T-helper 1 cell treated with Interleukin-12 subunit alpha and Interleukin-12 subunit beta and Interleukin-4 antibody, amounts not matched to agents 30 μg/mL and 1 μg/mL, for 36 hours (primary cell): Measurements from ENCODE around the gene LPP.

Experiments used
- H3K27ac Mint-ChIP-seq: one replicate; pipeline ENCODE4 v1.8.0; 2021; ENCODE audit warnings: mild to moderate bottlenecking, mixed read lengths
- H3K27me3 Mint-ChIP-seq: one replicate; pipeline ENCODE4 v1.8.0; 2021; ENCODE audit warnings: low read depth, mixed read lengths
- H3K36me3 Mint-ChIP-seq: one replicate; pipeline ENCODE4 v1.8.0; 2021; ENCODE audit warnings: low read depth, mixed read lengths
- H3K4me1 Mint-ChIP-seq: one replicate; pipeline ENCODE4 v1.8.0; 2021; ENCODE audit warnings: low read depth, mixed read lengths
- H3K4me3 Mint-ChIP-seq: one replicate; pipeline ENCODE4 v1.8.0; 2021; ENCODE audit warnings: mild to moderate bottlenecking, moderate library complexity, mixed read lengths
- H3K9me3 Mint-ChIP-seq: one replicate; pipeline ENCODE4 v1.8.0; 2021; ENCODE audit warnings: mixed read lengths

The LPP gene

DNA sequence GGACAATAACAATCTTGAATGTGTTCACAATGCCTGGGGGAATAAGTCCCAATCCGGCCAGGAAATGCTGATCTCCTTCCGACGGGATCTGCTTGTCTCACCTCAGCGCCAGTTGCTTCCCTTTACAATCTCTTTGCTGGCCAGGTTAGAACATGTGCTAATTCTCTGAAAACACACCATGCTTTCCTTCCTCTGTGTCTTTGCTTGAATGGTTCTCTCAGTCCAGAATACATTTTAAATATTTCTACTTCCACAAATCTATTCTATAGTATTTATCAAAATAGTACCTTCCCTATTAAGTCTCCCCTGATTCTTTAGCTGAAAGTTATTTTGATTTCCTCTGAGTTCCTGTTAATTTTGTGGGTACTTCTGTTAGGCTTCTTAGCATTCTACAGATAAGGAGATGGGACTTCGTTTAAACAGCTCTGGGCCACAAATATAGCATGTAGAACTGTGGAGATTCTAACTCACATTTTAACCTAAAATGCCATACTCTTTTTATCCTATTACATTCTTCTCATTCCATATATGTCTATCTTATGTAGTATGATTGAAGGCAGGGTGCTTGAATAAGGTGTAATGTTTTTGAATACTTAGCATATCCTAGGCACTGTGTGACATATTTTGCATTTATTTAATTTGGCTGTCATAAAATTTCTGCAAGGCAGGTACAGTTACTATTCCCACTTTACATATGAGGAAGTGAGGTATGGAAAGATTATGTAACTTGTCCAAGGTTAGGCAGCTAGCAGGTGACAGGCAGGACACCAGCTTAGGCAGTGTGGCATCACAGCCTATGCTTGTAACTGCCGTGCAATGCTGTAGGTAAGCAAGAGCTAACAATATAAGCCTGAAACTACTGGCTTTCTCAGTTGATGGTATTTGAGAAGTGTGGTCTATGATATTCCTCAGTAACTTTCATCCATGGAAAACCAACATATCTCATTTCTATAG lies 299.8 kb downstream of the LPP start:
- Mint-ChIP-seq H3K27me3 (no peaks in the 10 kb centered on the region), H3K4me1 (peaks cover 2% of the 10 kb centered on the region), H3K4me3 (no peak overlapping the region), H3K36me3 (peaks cover 4% of the 10 kb centered on the region), H3K9me3 (no peaks in the 10 kb centered on the region), H3K27ac (no peak overlapping the region)

DNA sequence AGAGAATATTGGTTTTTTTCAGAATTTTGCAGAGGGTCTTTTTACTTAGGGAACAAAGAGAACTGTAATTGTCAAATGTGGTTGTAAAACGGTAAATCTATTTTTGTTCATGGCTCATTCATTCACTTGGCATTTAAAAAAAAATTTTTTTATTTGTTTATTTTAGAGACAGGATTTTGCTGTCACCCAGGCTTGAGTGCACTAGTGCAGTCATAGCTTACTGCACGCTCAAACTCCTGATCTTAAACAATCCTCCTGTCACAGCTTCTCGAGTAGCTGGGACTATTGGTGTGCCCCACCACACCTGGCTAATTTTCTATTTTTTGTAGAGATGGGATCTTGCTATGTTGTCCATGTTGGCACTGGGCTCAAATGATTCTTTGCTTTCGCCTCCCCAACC lies 301.8 kb downstream of the LPP start:
- no peaks in the 10 kb centered on the region for H3K9me3 Mint-ChIP-seq
- H3K36me3 Mint-ChIP-seq, result peaks cover 7% of the 10 kb centered on the region
- H3K4me1 Mint-ChIP-seq, result peaks cover 3% of the 10 kb centered on the region
- H3K4me3 Mint-ChIP-seq, result no peak overlapping the region
- H3K27me3 Mint-ChIP-seq, result no peaks in the 10 kb centered on the region
- H3K27ac Mint-ChIP-seq, result no peak overlapping the region

GRCh38 chr3:188458756-188459155 lies 304.8 kb downstream of the LPP start:
- Mint-ChIP-seq H3K27me3 (no peaks in the 10 kb centered on the region), H3K36me3 (peaks cover 3% of the 10 kb centered on the region), H3K9me3 (no peaks in the 10 kb centered on the region), H3K4me1 (peaks cover 1% of the 10 kb centered on the region), H3K4me3 (no peak overlapping the region), H3K27ac (no peak overlapping the region)

DNA sequence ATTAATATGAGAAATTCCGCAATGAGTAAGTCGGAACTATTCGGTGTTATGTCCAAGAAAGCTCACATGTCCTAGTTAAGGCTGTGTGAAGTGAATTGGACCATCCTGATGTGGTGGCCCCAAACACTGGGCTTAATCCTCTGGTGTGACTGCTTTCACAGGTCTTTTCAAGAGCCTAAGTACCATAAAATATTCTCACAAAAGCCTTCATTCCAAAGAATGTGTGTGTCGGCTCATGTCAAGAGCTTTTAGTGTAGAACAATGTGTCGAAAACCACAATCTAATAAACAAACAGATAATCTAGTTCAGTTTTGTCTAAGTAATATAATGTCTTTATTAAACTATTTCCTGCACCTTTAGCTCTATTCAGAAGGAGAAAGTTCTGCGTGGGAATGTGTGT lies 311.4 kb downstream of the LPP start:
- H3K4me1 Mint-ChIP-seq, result no peaks in the 10 kb centered on the region
- H3K9me3 Mint-ChIP-seq, result peaks cover 7% of the 10 kb centered on the region
- H3K27ac Mint-ChIP-seq, result no peak overlapping the region
- H3K4me3 Mint-ChIP-seq, result no peak overlapping the region
- peaks cover 9% of the 10 kb centered on the region for H3K36me3 Mint-ChIP-seq
- H3K27me3 Mint-ChIP-seq, result no peaks in the 10 kb centered on the region

DNA sequence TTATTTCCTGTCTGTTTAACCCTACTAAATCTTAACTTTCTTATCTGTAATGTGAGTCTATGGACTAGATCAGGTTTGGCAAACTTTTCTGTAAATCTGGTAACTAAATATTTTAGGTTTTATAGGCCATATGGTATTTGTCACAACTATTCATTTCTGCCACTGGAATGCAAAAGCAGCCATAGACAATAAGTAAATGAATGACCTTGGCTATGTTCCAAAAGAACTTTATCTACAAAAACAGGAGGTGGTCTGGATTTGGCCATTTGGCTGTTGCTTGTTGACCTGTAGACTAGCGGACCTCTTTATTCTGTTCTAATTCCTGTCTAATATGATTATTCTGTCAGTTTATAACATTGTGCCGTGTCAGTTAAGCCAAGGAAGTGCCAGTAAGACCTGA lies 314.2 kb downstream of the LPP start:
- Mint-ChIP-seq H3K36me3 (peaks cover 11% of the 10 kb centered on the region), H3K4me3 (no peak overlapping the region), H3K27me3 (no peaks in the 10 kb centered on the region), H3K9me3 (peaks cover 10% of the 10 kb centered on the region), H3K27ac (no peak overlapping the region), H3K4me1 (no peaks in the 10 kb centered on the region)

GRCh38 chr3:188468662-188469061 lies 314.7 kb downstream of the LPP start:
- Mint-ChIP-seq H3K36me3 (peaks cover 11% of the 10 kb centered on the region), H3K27me3 (no peaks in the 10 kb centered on the region), H3K9me3 (peaks cover 10% of the 10 kb centered on the region)

GRCh38 chr3:188469228-188469885 lies 315.4 kb downstream of the LPP start:
- Mint-ChIP-seq H3K27ac (no peak overlapping the region), H3K36me3 (peaks cover 11% of the 10 kb centered on the region), H3K4me3 (no peak overlapping the region), H3K4me1 (no peaks in the 10 kb centered on the region), H3K27me3 (no peaks in the 10 kb centered on the region), H3K9me3 (peaks cover 10% of the 10 kb centered on the region)

More at GRCh38 chr3:188468662-188469061, 314.7 kb downstream of the LPP start:
- no peak overlapping the region for H3K4me3 Mint-ChIP-seq
- no peaks in the 10 kb centered on the region for H3K4me1 Mint-ChIP-seq
- H3K27ac Mint-ChIP-seq, result no peak overlapping the region

DNA sequence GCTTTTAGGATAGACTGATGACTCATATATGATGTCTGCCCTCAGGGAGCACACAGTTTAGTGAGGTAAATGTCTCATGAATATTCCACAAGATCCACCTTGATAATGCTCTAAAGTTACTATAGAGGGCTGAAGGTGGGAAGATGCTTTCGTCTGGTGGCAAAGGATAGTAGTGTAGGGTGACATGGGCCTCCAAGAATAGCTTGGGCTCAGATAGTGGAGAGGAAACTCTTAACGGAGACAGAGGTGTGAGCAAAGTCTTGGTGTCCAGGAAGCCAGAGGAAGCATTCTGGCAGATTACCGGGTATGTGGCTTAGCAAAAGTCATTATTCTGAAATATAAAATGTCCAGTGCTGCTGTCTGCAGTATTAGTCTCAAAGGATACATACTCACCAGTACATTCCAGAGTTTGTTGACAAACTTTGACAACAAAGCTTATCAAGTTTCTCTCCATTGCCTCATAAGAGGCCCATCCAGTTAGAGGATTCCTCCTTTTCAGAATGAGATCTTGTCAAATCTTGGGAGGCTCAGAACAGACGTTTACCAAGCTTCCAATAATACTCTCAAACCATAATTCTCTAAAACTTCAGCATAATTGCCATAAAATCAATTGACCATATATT lies 316.7 kb downstream of the LPP start:
- H3K27ac Mint-ChIP-seq, result no peak overlapping the region
- H3K9me3 Mint-ChIP-seq, result peaks cover 10% of the 10 kb centered on the region
- no peaks in the 10 kb centered on the region for H3K27me3 Mint-ChIP-seq
- H3K4me3 Mint-ChIP-seq, result no peak overlapping the region
- no peaks in the 10 kb centered on the region for H3K4me1 Mint-ChIP-seq
- peaks cover 11% of the 10 kb centered on the region for H3K36me3 Mint-ChIP-seq

- H3K9me3 Mint-ChIP-seq, result peaks cover 10% of the 10 kb centered on the region
- H3K27me3 Mint-ChIP-seq, result no peaks in the 10 kb centered on the region
- H3K27ac Mint-ChIP-seq, result no peak overlapping the region
- H3K4me3 Mint-ChIP-seq, result no peak overlapping the region
- peaks cover 11% of the 10 kb centered on the region for H3K36me3 Mint-ChIP-seq
- no peaks in the 10 kb centered on the region for H3K4me1 Mint-ChIP-seq
Measured at GRCh38 chr3:188471723-188472122, 317.8 kb downstream of the LPP start.

DNA sequence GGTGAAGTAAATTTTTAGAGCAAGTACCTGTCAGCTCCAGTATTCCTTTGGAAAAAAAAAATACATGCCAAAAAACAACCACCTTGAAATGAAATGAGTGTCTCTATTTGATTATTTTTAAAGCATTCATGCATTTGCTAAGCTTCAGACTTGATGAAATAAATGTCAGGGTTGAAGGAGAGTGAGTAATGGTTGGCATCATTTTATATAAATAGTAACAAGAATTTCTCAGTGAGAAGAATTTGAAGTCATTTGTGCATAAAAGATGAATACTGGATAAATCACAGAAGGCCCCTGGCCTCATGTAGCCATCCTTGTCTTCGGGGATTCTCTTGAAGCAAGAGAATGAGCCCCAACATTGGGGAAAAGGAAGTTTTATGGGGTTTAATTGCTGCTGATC lies 318.4 kb downstream of the LPP start:
- no peaks in the 10 kb centered on the region for H3K4me1 Mint-ChIP-seq
- peaks cover 11% of the 10 kb centered on the region for H3K36me3 Mint-ChIP-seq
- no peak overlapping the region for H3K27ac Mint-ChIP-seq
- no peak overlapping the region for H3K4me3 Mint-ChIP-seq
- no peaks in the 10 kb centered on the region for H3K27me3 Mint-ChIP-seq
- peaks cover 9% of the 10 kb centered on the region for H3K9me3 Mint-ChIP-seq

GRCh38 chr3:188473045-188473444 lies 319.1 kb downstream of the LPP start:
- Mint-ChIP-seq H3K27ac (no peak overlapping the region), H3K36me3 (peaks cover 8% of the 10 kb centered on the region), H3K9me3 (peaks cover 6% of the 10 kb centered on the region), H3K4me1 (peaks cover 3% of the 10 kb centered on the region), H3K27me3 (no peaks in the 10 kb centered on the region), H3K4me3 (no peak overlapping the region)

DNA sequence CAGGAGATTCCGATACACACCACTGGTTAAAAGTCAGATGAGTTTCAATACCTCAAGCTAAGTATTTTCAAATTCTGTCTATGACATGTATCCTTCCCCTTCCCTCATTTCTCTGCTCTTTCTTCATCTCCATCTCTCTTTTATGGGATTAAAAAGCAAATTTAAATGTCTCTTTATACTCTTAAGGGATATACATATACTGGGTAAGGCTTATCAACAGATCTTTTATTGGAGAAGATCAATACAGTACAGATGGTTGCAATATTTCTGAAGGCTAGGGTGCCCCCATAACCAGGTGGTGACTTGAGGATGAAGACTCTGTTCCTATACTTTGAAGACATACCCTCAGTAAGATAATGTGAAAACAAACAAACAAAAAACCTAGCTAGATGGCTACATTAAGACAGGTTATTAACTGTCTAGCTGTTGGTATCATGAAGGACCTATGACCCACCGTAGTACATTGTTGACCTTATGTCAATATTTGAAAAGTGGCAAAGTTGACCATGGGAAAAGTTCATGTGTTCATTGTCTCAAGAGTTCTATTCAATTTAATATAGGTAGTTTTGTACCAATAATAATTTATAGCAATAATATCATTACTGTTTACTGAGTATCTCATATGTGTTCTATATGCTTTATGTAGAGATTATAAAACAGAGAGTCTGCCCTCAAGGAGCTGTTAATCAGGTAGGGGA lies 319.8 kb downstream of the LPP start:
- Mint-ChIP-seq H3K36me3 (peaks cover 8% of the 10 kb centered on the region), H3K4me1 (peaks cover 3% of the 10 kb centered on the region), H3K27ac (no peak overlapping the region), H3K27me3 (no peaks in the 10 kb centered on the region), H3K4me3 (no peak overlapping the region), H3K9me3 (peaks cover 6% of the 10 kb centered on the region)

DNA sequence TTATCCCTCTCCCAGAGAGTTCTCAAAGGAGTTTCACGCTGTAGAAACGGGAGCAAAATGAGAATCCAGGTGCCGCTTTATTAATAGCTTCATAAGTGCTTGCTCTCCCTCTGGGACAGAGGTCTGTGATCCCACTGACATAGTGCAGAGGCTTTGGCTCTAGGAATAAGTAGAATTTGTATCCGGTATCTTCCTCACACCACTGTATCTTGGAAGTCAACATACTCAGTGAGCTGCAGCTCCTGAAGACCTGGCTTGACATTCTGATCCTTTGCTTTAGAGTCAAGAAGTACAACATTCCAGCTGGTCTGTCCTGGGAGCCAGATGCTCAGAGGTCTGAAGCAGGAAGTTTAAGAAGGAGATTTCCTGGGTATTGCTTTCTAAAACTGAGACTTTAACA lies 323.0 kb downstream of the LPP start:
- peaks cover 10% of the 10 kb centered on the region for H3K9me3 Mint-ChIP-seq
- no peak overlapping the region for H3K4me3 Mint-ChIP-seq
- no peak overlapping the region for H3K27ac Mint-ChIP-seq

DNA sequence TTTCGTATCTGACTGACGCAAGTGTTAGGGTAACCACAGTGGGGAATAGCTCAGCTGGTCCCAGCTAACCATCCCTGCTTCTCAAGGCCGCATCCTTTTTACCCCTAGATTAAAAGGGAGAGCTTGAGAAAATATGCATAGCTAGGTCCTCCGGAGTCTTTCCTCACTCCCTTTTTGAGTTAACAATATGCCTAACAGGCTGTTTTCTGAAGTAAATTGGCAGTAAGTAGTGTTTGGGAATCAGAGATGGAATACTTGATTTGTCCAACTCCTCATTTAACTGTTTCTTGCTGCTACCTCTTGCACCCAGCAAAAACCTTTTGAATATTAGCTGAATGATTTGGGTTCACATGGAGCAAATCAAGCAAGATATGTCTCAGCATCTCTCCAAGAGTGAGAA lies 326.1 kb downstream of the LPP start:
- H3K4me3 Mint-ChIP-seq, result no peak overlapping the region
- H3K9me3 Mint-ChIP-seq, result peaks cover 12% of the 10 kb centered on the region
- peaks cover 18% of the 10 kb centered on the region for H3K36me3 Mint-ChIP-seq
- H3K4me1 Mint-ChIP-seq, result peaks cover 3% of the 10 kb centered on the region
- H3K27me3 Mint-ChIP-seq, result no peaks in the 10 kb centered on the region
- no peak overlapping the region for H3K27ac Mint-ChIP-seq

More for the DNA sequence above, 323.0 kb downstream of the LPP start:
- Mint-ChIP-seq H3K36me3 (peaks cover 5% of the 10 kb centered on the region), H3K4me1 (peaks cover 3% of the 10 kb centered on the region), H3K27me3 (no peaks in the 10 kb centered on the region)
